K562 (cell line): ENCODE results near the gene SYNM. TPM values are rescaled to one million over a fixed set of nuclear protein-coding genes. Genes with fewer than 3 reads are reported as not detected.

ENCODE experiments used
- ATAC-seq: fragments of 200-7000 bp; cut with Tn5 transposase; 3 replicates; pipeline ENCODE4 v1.9.1; 2020; ENCODE audit warnings: moderate library complexity
- BruUV-seq: library from RNA; stranded (reverse); fragments of 400-500 nt; replicated peaks from 2 replicates; lab custom pipeline; 2021; lab: Mats Ljungman, UMichigan
- CTCF ChIA-PET: fragments of 300-600 bp; formaldehyde crosslinking; extraction: SDS; loops from one replicate; lab custom pipeline; 2021; ENCODE audit warnings: low intra/inter-chr PET ratio; lab: Yijun Ruan, JAX
- POLR2A ChIA-PET: fragments of 300-600, 350-650 bp; sonication (Branson Sonifier 250); formaldehyde crosslinking; extraction: SDS; loops from one replicate; lab custom pipeline; 2021; ENCODE audit warnings: antibody characterized with exemption, inconsistent platforms; lab: Yijun Ruan, JAX
- DNase-seq, 4 experiments: peaks; one replicate each; pipeline versions ENCODE4 v3.0.0 to v3.0.0-alpha.2; 2011 to 2018; ENCODE audit warnings: low spot score in 3 of 4, mixed read lengths in 3 of 4; ENCODE audit errors: extremely low read depth in 1 of 4
- FAIRE-seq: peaks from 2 replicates; lab custom pipeline; 2011; peaks lifted over from hg19 to GRCh38; lab: Jason Lieb, UNC
- H2AFZ ChIP-seq: 2 replicates; pipeline ENCODE4 v1.6.0; 2011; ENCODE audit warnings: low read depth, low read length, control low read depth, inconsistent platforms
- H3K27ac ChIP-seq: fragments of 200-600 bp; 3 replicates; pipeline ENCODE4 v1.8.0; 2011; ENCODE audit warnings: low read depth, mild to moderate bottlenecking, control low read depth, inconsistent platforms, low read length, moderate library complexity, mixed read lengths; ENCODE audit errors: extremely low read depth
- H3K27me3 ChIP-seq, 2 experiments: fragments of 300-600 bp in 1 of 2; 2 replicates in 1 of 2; 3 replicates in 1 of 2; pipeline versions ENCODE4 v1.6.0 to v1.8.0; 2011; ENCODE audit warnings: inconsistent platforms in 2 of 2, low read length in 2 of 2, mild to moderate bottlenecking in 1 of 2, mixed read lengths in 1 of 2, moderate library complexity in 1 of 2; ENCODE audit not compliant: control insufficient read depth in 2 of 2, insufficient read depth in 2 of 2
- H3K36me3 ChIP-seq: fragments of 300-600 bp; 3 replicates; pipeline ENCODE4 v1.8.0; 2011; ENCODE audit warnings: mild to moderate bottlenecking, low read length, inconsistent platforms; ENCODE audit not compliant: control insufficient read depth, insufficient read depth
- H3K4me1 ChIP-seq, 2 experiments: fragments of 200-600 bp in 1 of 2; replicated peaks in 1 of 2; 2 replicates in 1 of 2; 3 replicates in 1 of 2; pipeline versions ENCODE4 v1.5.1 to v1.8.0; 2011; ENCODE audit warnings: inconsistent platforms in 2 of 2, low read length in 2 of 2, mild to moderate bottlenecking in 1 of 2, mixed read lengths in 1 of 2, moderate library complexity in 1 of 2; ENCODE audit not compliant: control insufficient read depth in 2 of 2, insufficient read depth in 2 of 2
- H3K4me2 ChIP-seq: 2 replicates; pipeline ENCODE4 v1.6.1; 2011; ENCODE audit warnings: low read length, control low read depth, inconsistent platforms, mixed read lengths; ENCODE audit not compliant: insufficient read depth
- H3K4me3 ChIP-seq: fragments of 200-600 bp; sonication (generic), shearing (Covaris generic); 2 replicates; pipeline ENCODE4 v1.5.1; 2016; ENCODE audit warnings: control low read depth, inconsistent platforms
- H3K79me2 ChIP-seq: fragments of 200-600 bp; 3 replicates; pipeline ENCODE4 v1.8.0; 2011; ENCODE audit warnings: low read length, inconsistent platforms; ENCODE audit not compliant: control insufficient read depth, insufficient read depth
- H3K9ac ChIP-seq, 2 experiments: 2 replicates each; pipeline versions ENCODE4 v1.6.0 to v1.6.1; 2011; ENCODE audit warnings: low read depth in 2 of 2, low read length in 2 of 2, control low read depth in 1 of 2, inconsistent platforms in 1 of 2, mild to moderate bottlenecking in 1 of 2, mixed read lengths in 1 of 2; ENCODE audit not compliant: insufficient read depth in 1 of 2
- H3K9me1 ChIP-seq: one replicate; pipeline ENCODE4 v1.6.0; 2011; ENCODE audit warnings: inconsistent platforms, mild to moderate bottlenecking, low read length, moderate library complexity; ENCODE audit not compliant: control insufficient read depth, insufficient read depth
- H3K9me3 ChIP-seq: replicated peaks from 2 replicates; pipeline ENCODE4 v1.5.1; 2011; ENCODE audit warnings: low read depth, low read length, inconsistent platforms; ENCODE audit not compliant: control insufficient read depth, insufficient read depth
- H4K20me1 ChIP-seq: replicated peaks from 2 replicates; pipeline ENCODE4 v1.6.1; 2011; ENCODE audit warnings: low read length, inconsistent platforms, mixed read lengths; ENCODE audit not compliant: control insufficient read depth, insufficient read depth
- ARID1B ChIP-seq: fragments of 450-650 bp; IDR thresholded peaks from 2 replicates; pipeline ENCODE4 v1.6.1; 2016; ENCODE audit warnings: antibody characterized with exemption, mild to moderate bottlenecking, inconsistent platforms
- ATF2 ChIP-seq: sonication (generic); formaldehyde crosslinking; IDR thresholded peaks from 2 replicates; pipeline ENCODE4 v1.8.1; 2022; ENCODE audit warnings: missing genetic modification reagents
- C11orf30 ChIP-seq: fragments of 450-650 bp; IDR thresholded peaks from 2 replicates; pipeline ENCODE4 v1.6.1; 2016; ENCODE audit warnings: low read depth, mild to moderate bottlenecking
- CTBP1 ChIP-seq: fragments of 450-650 bp; IDR thresholded peaks from 2 replicates; pipeline ENCODE4 v1.6.1; 2016; ENCODE audit warnings: borderline replicate concordance
- ESRRB ChIP-seq: fragments of 250-450 bp; sonication (Bioruptor Pico); IDR thresholded peaks from 2 replicates; pipeline ENCODE4 v1.5.0; 2020; ENCODE audit warnings: mild to moderate bottlenecking, moderate library complexity, borderline replicate concordance
- EZH2 ChIP-seq: IDR thresholded peaks from 2 replicates; pipeline ENCODE4 v1.6.1; 2012; ENCODE audit warnings: low read depth, mild to moderate bottlenecking, inconsistent platforms, low read length, borderline replicate concordance
- HES1 ChIP-seq: fragments of 450-650 bp; IDR thresholded peaks from 2 replicates; pipeline ENCODE4 v1.6.1; 2016; ENCODE audit warnings: low read depth, mild to moderate bottlenecking, moderate library complexity
- NFE2L1 ChIP-seq: fragments of 450-650 bp; IDR thresholded peaks from 2 replicates; pipeline ENCODE4 v1.6.1; 2016; ENCODE audit warnings: missing genetic modification characterization, low read depth, mild to moderate bottlenecking, missing compliant biosample characterization, moderate library complexity, borderline replicate concordance
- PKNOX1 ChIP-seq: fragments of 450-650 bp; IDR thresholded peaks from 2 replicates; pipeline ENCODE4 v1.6.1; 2016
- TFE3 ChIP-seq: fragments of 450-650 bp; formaldehyde crosslinking; IDR thresholded peaks from 2 replicates; pipeline ENCODE4 v1.4.0; 2020; ENCODE audit warnings: mild to moderate bottlenecking, mixed read lengths
- ZBTB17 ChIP-seq: fragments of 450-650 bp; formaldehyde crosslinking; IDR thresholded peaks from 2 replicates; pipeline ENCODE4 v1.4.0; 2020; ENCODE audit warnings: mild to moderate bottlenecking
- ZNF77 ChIP-seq: fragments of 250-450 bp; sonication (Bioruptor Pico); IDR thresholded peaks from 2 replicates; pipeline ENCODE4 v1.5.0; 2020
- WGBS: fragments of 100-300 bp; shearing (Covaris generic); methylation state at CpG from one replicate; pipeline ENCODE4 v1.1.6; 2016; ENCODE audit warnings: low coverage, mixed read lengths; ENCODE audit not compliant: insufficient coverage; ENCODE audit errors: missing lambda C conversion rate; 5-methylcytosine and 5-hydroxymethylcytosine counted together
- in situ Hi-C: fragments of 300-500 bp; cut with MboI; formaldehyde crosslinking; loops from 4 replicates; pipeline ENCODE4 v1.15.0; 2018; ENCODE audit warnings: inconsistent platforms, mixed read lengths
- intact Hi-C: fragments of 100-400 bp; cut with micrococcal nuclease; formaldehyde crosslinking; loops from 2 replicates; pipeline ENCODE4 v1.14.2; 2022
- polyA plus RNA-seq, 8 experiments: library from polyadenylated mRNA; depleted of rRNA in 4 of 8; stranded (reverse) in 5 of 8; unstranded in 3 of 8; fragments of >200 nt; fragmentation: Nextera tagmentation in 2 of 8; fragmentation: Illumina TruSeq in 1 of 8; extraction: Ambion mirVana in 2 of 8; extraction: Trizol in 1 of 8; gene quantifications; 2 replicates each; pipeline versions ENCODE4 v1.2.1 to v1.2.3, GENCODE V29; 2011 to 2014; ENCODE audit warnings: inconsistent platforms in 1 of 8, missing spikeins in 1 of 8
- total RNA-seq, 7 experiments: library from RNA; depleted of rRNA in 6 of 7; stranded (reverse); fragments of >200 nt in 6 of 7; fragmentation: Illumina TruSeq in 2 of 7; extraction: Trizol in 2 of 7; gene quantifications; 2 replicates each; pipeline versions ENCODE4 v1.2.1 to v1.2.3, GENCODE V29; 2011 to 2021; ENCODE audit warnings: low replicate concordance in 1 of 7

SYNM gene
- total and polyA plus RNA-seq, 9 of the 15 experiments (the other 6 are each of a cell fraction or from before 2014, with no cell fraction given): 0.01 to 0.42 (median 0.13) TPM

- TF ChIP-seq TFE3 (CRISPR knock-in tag) (no peak), CTBP1 (peak; percentile 59; the same call in 1 of the 2 replicates), PKNOX1 (peak; percentile 57; the same call in 1 of the 2 replicates), HES1 (0 out of 2 replicates have a peak, but pooled peaks have one; percentile 19), ARID1B (0 out of 2 replicates have a peak, but pooled peaks have one; percentile 10)
- TF ChIP-seq, all 486 proteins: peak for 9
Measured at GRCh38 chr15:99174567-99175395, 69.9 kb downstream of the SYNM start (continued).

GRCh38 chr15:99176757-99177156 lies 71.9 kb downstream of the SYNM start:
- Histone ChIP-seq H3K79me2 (no peaks in the 10 kb centered on the region), H3K4me2 (no peak overlapping the region), H3K36me3 (no peaks in the 10 kb centered on the region), H3K27me3 (no peaks in the 10 kb centered on the region), H3K9ac (no peak overlapping the region), H3K27ac (no peak overlapping the region), H3K4me3 (no peak overlapping the region), H3K9me1 (no peaks in the 10 kb centered on the region), H3K9me3 (no peaks in the 10 kb centered on the region), H2AFZ (no peak overlapping the region), H4K20me1 (no peaks in the 10 kb centered on the region), H3K4me1 (peaks cover 0 to 4% of the 10 kb centered on the region in 2 experiments; a peak in 2 of 5 replicates)
- BruUV-seq: no TSS peak
- POLR2A ChIA-PET: no interaction called here
- 28% methylated on average over 2 of the region's 2 CpGs for WGBS
- in situ Hi-C loops (no loop called here), intact Hi-C loops (no loop called here)
- no peak for TF ChIP-seq ESRRB (CRISPR knock-in tag)
- TF ChIP-seq ATF2: no peak
- 0 out of 2 replicates have a peak, but pooled peaks have one; percentile 54 for TF ChIP-seq ZBTB17 (CRISPR knock-in tag)
- TF ChIP-seq C11orf30: no peak
- TF ChIP-seq ZNF77 (CRISPR knock-in tag): no peak
- TF ChIP-seq NFE2L1 (tag): no peak
- no peak for TF ChIP-seq EZH2
- DNase-seq (no peak), FAIRE-seq (no peak), ATAC-seq (no peak)
- CTCF ChIA-PET: no interaction called here
